ENCODE data around the gene MRTFA.

DNA sequence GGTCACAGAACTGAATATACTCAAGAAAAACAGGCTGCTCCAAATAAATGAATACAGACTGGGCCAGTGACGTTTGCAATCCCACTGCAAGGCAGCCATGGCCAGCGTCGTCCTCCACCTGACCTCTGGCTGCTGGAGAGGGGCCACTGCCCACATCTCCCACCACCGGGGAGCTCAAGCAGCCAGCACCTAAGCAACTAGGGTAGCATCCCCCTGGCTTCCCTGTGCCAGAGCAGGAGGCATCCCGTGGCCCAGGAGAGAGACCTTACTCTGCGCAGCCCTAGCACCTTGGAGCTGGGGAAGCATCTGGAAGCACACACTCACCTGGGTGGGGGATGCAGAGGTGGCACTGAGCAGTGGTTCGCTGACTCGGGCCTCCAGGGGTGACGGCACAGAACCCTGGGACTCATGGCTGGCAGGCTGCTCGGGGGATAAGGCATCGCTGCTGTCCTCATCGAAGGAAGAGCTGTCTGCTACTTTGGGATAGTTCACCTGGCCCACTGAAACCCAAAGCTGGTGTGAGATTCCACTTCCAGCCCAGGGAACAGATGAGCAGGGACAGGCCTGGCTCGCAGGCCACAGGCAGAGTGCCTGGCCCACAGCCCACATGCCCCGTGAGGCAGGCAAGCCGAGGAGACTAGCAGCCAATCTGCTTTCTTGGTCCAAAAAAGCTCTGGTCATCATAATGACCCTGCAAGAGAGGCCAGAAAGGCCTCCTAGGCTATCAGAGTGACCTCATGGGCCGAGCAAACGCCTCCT is 212.5 kb downstream of the MRTFA start:
- TF ChIP-seq, protein P1, sequence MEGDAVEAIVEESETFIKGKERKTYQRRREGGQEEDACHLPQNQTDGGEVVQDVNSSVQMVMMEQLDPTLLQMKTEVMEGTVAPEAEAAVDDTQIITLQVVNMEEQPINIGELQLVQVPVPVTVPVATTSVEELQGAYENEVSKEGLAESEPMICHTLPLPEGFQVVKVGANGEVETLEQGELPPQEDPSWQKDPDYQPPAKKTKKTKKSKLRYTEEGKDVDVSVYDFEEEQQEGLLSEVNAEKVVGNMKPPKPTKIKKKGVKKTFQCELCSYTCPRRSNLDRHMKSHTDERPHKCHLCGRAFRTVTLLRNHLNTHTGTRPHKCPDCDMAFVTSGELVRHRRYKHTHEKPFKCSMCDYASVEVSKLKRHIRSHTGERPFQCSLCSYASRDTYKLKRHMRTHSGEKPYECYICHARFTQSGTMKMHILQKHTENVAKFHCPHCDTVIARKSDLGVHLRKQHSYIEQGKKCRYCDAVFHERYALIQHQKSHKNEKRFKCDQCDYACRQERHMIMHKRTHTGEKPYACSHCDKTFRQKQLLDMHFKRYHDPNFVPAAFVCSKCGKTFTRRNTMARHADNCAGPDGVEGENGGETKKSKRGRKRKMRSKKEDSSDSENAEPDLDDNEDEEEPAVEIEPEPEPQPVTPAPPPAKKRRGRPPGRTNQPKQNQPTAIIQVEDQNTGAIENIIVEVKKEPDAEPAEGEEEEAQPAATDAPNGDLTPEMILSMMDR (IDR thresholded peaks at IDR 0.05): no peak
- no peak for TF ChIP-seq ZFX (IDR thresholded peaks at IDR 0.05; ENCODE audit: borderline replicate concordance)

All from 22Rv1 (cell line).